HepG2 (cell line): Measurements from ENCODE around the gene AAGAB. TPM values are rescaled to one million over a fixed set of nuclear protein-coding genes. Genes with fewer than 3 reads are reported as not detected.

Experiments
- ATAC-seq: fragments of 200-7000 bp; cut with Tn5 transposase; 3 replicates; pipeline ENCODE4 v1.9.1; 2020; ENCODE audit warnings: mild to moderate bottlenecking, moderate library complexity
- BruUV-seq: library from RNA; stranded (reverse); fragments of 400-500 nt; replicated peaks from 2 replicates; lab custom pipeline; 2021; lab: Mats Ljungman, UMichigan
- CTCF ChIA-PET: fragments of 300-600 bp; formaldehyde crosslinking; extraction: SDS; loops from one replicate; lab custom pipeline; 2021; ENCODE audit warnings: low total read pairs, inconsistent platforms, low intra/inter-chr PET ratio; lab: Yijun Ruan, JAX
- POLR2A ChIA-PET: fragments of 350-600 bp; sonication (Branson Sonifier 250); formaldehyde crosslinking; loops from one replicate; lab custom pipeline; 2020; ENCODE audit warnings: antibody characterized with exemption, inconsistent platforms; lab: Yijun Ruan, JAX
- DNase-seq: peaks from one replicate; pipeline ENCODE4 v3.0.0-alpha.2; 2015; ENCODE audit warnings: low spot score
- FAIRE-seq: peaks from 3 replicates; lab custom pipeline; 2011; peaks lifted over from hg19 to GRCh38; lab: Jason Lieb, UNC
- H2AFZ ChIP-seq: one replicate; pipeline ENCODE4 v1.6.1; 2011; ENCODE audit warnings: low read length, inconsistent platforms
- H3K27ac ChIP-seq: fragments of 300-600 bp; 3 replicates; pipeline ENCODE4 v1.8.0; 2011; ENCODE audit warnings: mixed run types, mild to moderate bottlenecking, mixed read lengths, low read length, inconsistent platforms; ENCODE audit not compliant: insufficient read depth; ENCODE audit errors: extremely low read length
- H3K27me3 ChIP-seq, 2 experiments: fragments of 200-600 bp in 1 of 2; 2 replicates in 1 of 2; 3 replicates in 1 of 2; pipeline versions ENCODE4 v1.6.0 to v1.8.0; 2011; ENCODE audit warnings: low read length in 2 of 2, mild to moderate bottlenecking in 2 of 2, moderate library complexity in 2 of 2, inconsistent platforms in 1 of 2; ENCODE audit not compliant: insufficient read depth in 2 of 2, control insufficient read depth in 1 of 2
- H3K36me3 ChIP-seq, 2 experiments: fragments of 200-600 bp in 1 of 2; replicated peaks in 1 of 2; 2 replicates in 1 of 2; 3 replicates in 1 of 2; pipeline versions ENCODE4 v1.5.1 to v1.8.0; 2011; ENCODE audit warnings: low read length in 2 of 2, inconsistent platforms in 1 of 2; ENCODE audit not compliant: insufficient read depth in 2 of 2, control insufficient read depth in 1 of 2
- H3K4me1 ChIP-seq: 2 replicates; pipeline ENCODE4 v1.5.1; 2012; ENCODE audit warnings: low read length, inconsistent platforms; ENCODE audit not compliant: insufficient read depth
- H3K4me2 ChIP-seq: 2 replicates; pipeline ENCODE4 v1.6.0; 2011; ENCODE audit warnings: low read depth, low read length, inconsistent platforms
- H3K4me3 ChIP-seq, 3 experiments: fragments of 200-600 bp in 1 of 3; sonication (generic), shearing (Covaris generic) in 1 of 3; replicated peaks in 1 of 3; 2 replicates each; pipeline ENCODE4 v1.5.1; 2011 to 2016; ENCODE audit warnings: low read length in 3 of 3, inconsistent platforms in 2 of 3, low read depth in 2 of 3, mild to moderate bottlenecking in 2 of 3, control low read depth in 1 of 3, mixed read lengths in 1 of 3; ENCODE audit not compliant: insufficient read depth in 1 of 3
- H3K79me2 ChIP-seq: one replicate; pipeline ENCODE4 v1.6.1; 2011; ENCODE audit warnings: low read length, inconsistent platforms; ENCODE audit not compliant: insufficient read depth
- H3K9ac ChIP-seq: 2 replicates; pipeline ENCODE4 v1.6.0; 2011; ENCODE audit warnings: mild to moderate bottlenecking, low read depth, low read length, inconsistent platforms; ENCODE audit not compliant: insufficient read depth
- H3K9me3 ChIP-seq: 2 replicates; pipeline ENCODE4 v1.5.1; 2012; ENCODE audit warnings: mild to moderate bottlenecking, low read length
- H4K20me1 ChIP-seq: 2 replicates; pipeline ENCODE4 v1.6.0; 2011; ENCODE audit warnings: inconsistent platforms, mild to moderate bottlenecking, low read length, moderate library complexity; ENCODE audit not compliant: insufficient read depth
- ASH2L ChIP-seq: fragments of 300-600, 200-600 bp; sonication (generic); IDR thresholded peaks from 2 replicates; pipeline ENCODE4 v1.7.0; 2017; ENCODE audit warnings: low read depth, mild to moderate bottlenecking, moderate library complexity, mixed read lengths, low read length; ENCODE audit not compliant: insufficient read length
- ATF1 ChIP-seq: IDR thresholded peaks from 2 replicates; pipeline ENCODE4 v1.6.1; 2016; ENCODE audit warnings: mild to moderate bottlenecking, control low read depth
- EEA1 ChIP-seq: sonication (generic); formaldehyde crosslinking; IDR thresholded peaks from 2 replicates; pipeline ENCODE4 v1.5.1; 2020; ENCODE audit warnings: mild to moderate bottlenecking, missing genetic modification reagents, borderline replicate concordance
- FOXM1 ChIP-seq: sonication (generic); formaldehyde crosslinking; IDR thresholded peaks from 2 replicates; pipeline ENCODE4 v1.5.0; 2020; ENCODE audit warnings: missing genetic modification reagents
- GFI1 ChIP-seq: sonication (generic); formaldehyde crosslinking; IDR thresholded peaks from 2 replicates; pipeline ENCODE4 v1.5.0; 2020; ENCODE audit warnings: missing genetic modification reagents, mild to moderate bottlenecking, borderline replicate concordance
- KLF9 ChIP-seq: IDR thresholded peaks from 2 replicates; pipeline ENCODE4 v1.6.1; 2016; ENCODE audit warnings: low read depth
- NFATC3 ChIP-seq: sonication (generic); formaldehyde crosslinking; IDR thresholded peaks from 2 replicates; pipeline ENCODE4 v1.5.1; 2020; ENCODE audit warnings: mild to moderate bottlenecking, missing genetic modification reagents
- PAF1 ChIP-seq: IDR thresholded peaks from 2 replicates; pipeline ENCODE4 v1.6.1; 2016; ENCODE audit warnings: missing genetic modification reagents, missing compliant biosample characterization
- TP53 ChIP-seq: sonication (generic); formaldehyde crosslinking; conservative IDR thresholded peaks from 2 replicates; pipeline ENCODE4 v1.4.0; 2020; ENCODE audit warnings: missing genetic modification reagents
- ZBTB38 ChIP-seq: sonication (generic); formaldehyde crosslinking; IDR thresholded peaks from 2 replicates; pipeline ENCODE4 v1.5.1; 2020; ENCODE audit warnings: mild to moderate bottlenecking, missing genetic modification reagents
- ZNF33A ChIP-seq: sonication (generic); formaldehyde crosslinking; IDR thresholded peaks from 2 replicates; pipeline ENCODE4 v1.5.1; 2020; ENCODE audit warnings: missing genetic modification reagents, mild to moderate bottlenecking, moderate library complexity, borderline replicate concordance
- ZNF512 ChIP-seq: sonication (generic); formaldehyde crosslinking; IDR thresholded peaks from 2 replicates; pipeline ENCODE4 v1.4.0; 2020; ENCODE audit warnings: mild to moderate bottlenecking, missing genetic modification reagents
- ZNF687 ChIP-seq: sonication (generic); formaldehyde crosslinking; IDR thresholded peaks from 2 replicates; pipeline ENCODE4 v1.5.1; 2020; ENCODE audit warnings: mild to moderate bottlenecking, missing genetic modification reagents, moderate library complexity
- WGBS: methylation state at CpG from one replicate; pipeline ENCODE4 v1.1.6; 2017; ENCODE audit warnings: low lambda C conversion rate; 5-methylcytosine and 5-hydroxymethylcytosine counted together
- in situ Hi-C: cut with HindIII; loops from 2 replicates; pipeline ENCODE4 v1.10.0; 2017; ENCODE audit warnings: low pct_unique_long_range_greater_than_20kb; ENCODE audit not compliant: extremely low pct_ligation_motif_present
- intact Hi-C: fragments of 100-400 bp; cut with micrococcal nuclease; formaldehyde crosslinking; loops from one replicate; pipeline ENCODE4 v1.10.0; 2022; ENCODE audit not compliant: unreplicated experiment
- polyA plus RNA-seq, 8 experiments: library from polyadenylated mRNA; depleted of rRNA in 3 of 8; stranded (reverse) in 7 of 8; unstranded in 1 of 8; fragments of >200 nt; fragmentation: Illumina TruSeq in 4 of 8; extraction: Trizol in 4 of 8; gene quantifications; 2 replicates each; pipeline versions ENCODE4 v1.2.1 to v1.2.3, GENCODE V29; 2011 to 2016; ENCODE audit warnings: low read depth in 4 of 8, missing spikeins in 1 of 8, mixed read lengths in 1 of 8; ENCODE audit not compliant: insufficient read depth in 1 of 8
- total RNA-seq, 5 experiments: library from RNA; depleted of rRNA; stranded (reverse); fragments of >200 nt; fragmentation: Illumina TruSeq; extraction: Trizol; gene quantifications; 2 replicates each; pipeline ENCODE4 v1.2.3, GENCODE V29; 2016; ENCODE audit warnings: low read depth in 1 of 5

Gene AAGAB
- total and polyA plus RNA-seq, 2 of the 13 experiments (the other 11 are each of a cell fraction or from before 2014, with no cell fraction given) = 8.0 to 34.9 TPM

GRCh38 chr15:67208396-67208795 is 46.1 kb downstream of the AAGAB start:
- DNase-seq = no peak
- Histone ChIP-seq H3K36me3 (peaks cover 0 to 9% of the 10 kb centered on the region in 2 experiments; a peak in 1 of 5 replicates), H3K4me3 (no peak overlapping the region), H3K9me3 (no peaks in the 10 kb centered on the region), H3K4me2 (no peak overlapping the region), H3K4me1 (no peaks in the 10 kb centered on the region), H2AFZ (no peak overlapping the region), H3K79me2 (no peaks in the 10 kb centered on the region), H4K20me1 (no peaks in the 10 kb centered on the region), H3K27ac (no peak overlapping the region), H3K9ac (no peak overlapping the region), H3K27me3 (no peaks in the 10 kb centered on the region)
- no peak for ATAC-seq
- 77% methylated on average over 2 of the region's 2 CpGs for WGBS
- ChIA-PET POLR2A (no interaction called here), CTCF (no interaction called here)
- intact Hi-C loops = no loop called here
- in situ Hi-C loops = no loop called here
- no TSS peak for BruUV-seq
- no peak for FAIRE-seq
- no peak for TF ChIP-seq GFI1
- TF ChIP-seq ZNF687 (CRISPR knock-in tag) = no peak
- no peak for TF ChIP-seq ZNF512 (CRISPR knock-in tag)
- TF ChIP-seq FOXM1 (CRISPR knock-in tag) = no peak
- TF ChIP-seq NFATC3 = no peak
- TF ChIP-seq ATF1 (CRISPR knock-in tag) = no peak
- no peak for TF ChIP-seq ASH2L
- no peak for TF ChIP-seq EEA1 (CRISPR knock-in tag)
- TF ChIP-seq TP53 (CRISPR knock-in tag) = no peak
- no peak for TF ChIP-seq KLF9 (CRISPR knock-in tag)
- TF ChIP-seq ZNF33A (CRISPR knock-in tag) = no peak
- TF ChIP-seq ZBTB38 = no peak
- no peak for TF ChIP-seq PAF1 (CRISPR knock-in tag)
